GM23338 (cell line): Measurements from ENCODE around the gene ALOX5AP.

ENCODE experiments used
- JUNB ChIP-seq: IDR thresholded peaks from one replicate; pipeline ENCODE4 v1.6.1; 2016; ENCODE audit warnings: antibody characterized with exemption; ENCODE audit not compliant: unreplicated experiment
- POLR2AphosphoS5 ChIP-seq: IDR thresholded peaks from 2 replicates; pipeline ENCODE4 v1.6.1; 2016; ENCODE audit warnings: antibody characterized with exemption, low read depth

- TF ChIP-seq POLR2AphosphoS5 (no peak), JUNB (no peak)
Measured at GRCh38 chr13:30770929-30771328, 35.6 kb downstream of the ALOX5AP start.
